GM19438 (cell line): ENCODE data around the gene RINL.

Source experiments
- ATAC-seq: cut with Tn5 transposase; IDR thresholded peaks from one replicate; pipeline ENCODE4 v1.9.1; 2021; ENCODE audit warnings: low read depth; ENCODE audit not compliant: unreplicated experiment

The RINL gene

DNA sequence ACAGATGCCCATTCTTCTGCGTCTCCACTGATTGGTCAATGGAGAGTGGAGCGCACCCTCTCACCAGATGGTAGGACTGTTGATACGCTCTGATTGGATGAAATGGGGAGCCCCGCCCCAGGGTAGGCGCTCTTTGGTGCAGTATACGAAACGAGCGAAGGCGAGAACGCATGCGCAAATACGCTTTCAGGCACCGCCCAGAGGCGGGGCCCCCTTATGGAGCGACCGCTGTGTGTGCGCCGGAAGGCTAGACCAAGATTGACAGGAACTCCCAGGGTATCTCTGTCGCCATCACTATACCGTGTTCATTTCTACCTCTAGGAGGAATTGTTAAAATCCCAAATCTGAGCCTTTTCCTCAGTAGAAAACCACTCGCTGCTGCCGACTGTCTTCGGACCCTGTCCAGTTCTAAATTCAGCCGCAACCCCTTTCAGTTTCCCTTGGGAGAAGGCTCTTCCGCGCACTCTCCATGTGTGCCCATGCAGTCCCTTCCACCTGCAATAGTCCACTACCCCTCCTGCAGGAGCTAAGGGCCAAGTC lies 27.6 kb downstream of the RINL start:
- ATAC-seq = peak; percentile 67

DNA sequence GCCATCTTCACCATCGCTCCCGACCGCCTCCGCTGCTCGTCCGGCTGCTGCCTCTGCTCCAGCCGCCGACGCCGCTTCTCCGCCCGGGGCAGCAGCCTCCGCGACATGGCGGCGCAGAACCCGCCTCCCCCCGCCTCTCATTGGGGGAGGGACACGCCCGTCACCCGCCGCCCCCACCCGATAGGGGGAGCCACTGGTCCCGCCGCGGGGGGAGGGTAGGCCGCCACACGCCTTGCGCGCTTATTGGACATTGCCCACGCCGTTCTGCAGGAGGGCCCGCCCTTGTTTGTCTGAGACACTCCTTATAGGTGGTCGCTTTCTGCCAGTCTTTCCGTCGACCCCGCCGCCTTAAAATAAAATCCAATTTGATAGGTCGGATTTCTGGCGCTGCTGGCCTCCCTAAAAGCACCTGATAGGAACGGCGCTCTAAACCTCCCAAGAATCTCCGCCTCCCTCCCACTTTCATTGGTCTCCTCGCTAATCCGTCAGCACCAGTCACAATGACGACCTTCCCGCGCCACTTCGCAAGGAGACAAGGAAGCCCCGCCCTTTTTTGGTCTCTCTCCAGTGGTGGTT lies 28.1 kb downstream of the RINL start, which contains the start of gene HNRNPL:
HNRNPL (minus strand) TSS at position 127 of the 576 bp plus-strand sequence; CDS start at position 107, 20 bp downstream.
- ATAC-seq = peak; percentile 53

DNA sequence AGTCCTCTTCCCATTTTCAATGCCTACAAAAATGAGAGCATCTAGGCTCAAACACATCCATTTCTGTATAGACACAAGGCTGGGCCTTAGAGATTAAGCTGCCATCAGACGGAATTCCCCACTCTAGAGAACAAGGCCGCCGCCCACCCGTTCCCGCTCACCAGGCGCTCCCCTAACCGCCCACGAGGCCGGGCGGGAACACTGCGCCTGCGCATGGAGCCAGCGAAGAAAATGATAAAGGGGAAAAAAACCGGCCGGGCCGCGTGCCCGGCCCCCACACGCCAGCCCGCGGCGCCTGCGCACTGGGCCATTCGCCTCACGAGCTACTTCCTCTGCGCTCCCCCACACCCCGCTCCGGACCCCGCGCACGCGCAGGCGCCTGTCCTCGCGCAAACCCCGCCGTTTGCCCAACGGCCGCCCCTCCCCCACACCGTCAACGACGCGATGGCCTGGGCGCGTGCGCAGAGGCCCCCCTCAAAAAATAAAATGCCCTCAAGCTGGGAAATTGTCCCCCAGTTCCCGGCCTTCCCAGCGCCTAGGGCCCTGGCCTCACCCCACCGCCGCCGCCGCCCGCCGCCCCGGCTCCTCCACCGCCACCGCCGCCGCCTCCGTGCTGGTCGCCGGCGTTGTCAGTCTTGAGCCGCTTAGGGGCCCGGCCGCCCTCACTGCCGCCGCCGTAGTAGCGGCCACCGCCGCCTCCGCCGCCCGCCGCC lies 28.8 kb downstream of the RINL start:
- peak; percentile 4 for ATAC-seq

DNA sequence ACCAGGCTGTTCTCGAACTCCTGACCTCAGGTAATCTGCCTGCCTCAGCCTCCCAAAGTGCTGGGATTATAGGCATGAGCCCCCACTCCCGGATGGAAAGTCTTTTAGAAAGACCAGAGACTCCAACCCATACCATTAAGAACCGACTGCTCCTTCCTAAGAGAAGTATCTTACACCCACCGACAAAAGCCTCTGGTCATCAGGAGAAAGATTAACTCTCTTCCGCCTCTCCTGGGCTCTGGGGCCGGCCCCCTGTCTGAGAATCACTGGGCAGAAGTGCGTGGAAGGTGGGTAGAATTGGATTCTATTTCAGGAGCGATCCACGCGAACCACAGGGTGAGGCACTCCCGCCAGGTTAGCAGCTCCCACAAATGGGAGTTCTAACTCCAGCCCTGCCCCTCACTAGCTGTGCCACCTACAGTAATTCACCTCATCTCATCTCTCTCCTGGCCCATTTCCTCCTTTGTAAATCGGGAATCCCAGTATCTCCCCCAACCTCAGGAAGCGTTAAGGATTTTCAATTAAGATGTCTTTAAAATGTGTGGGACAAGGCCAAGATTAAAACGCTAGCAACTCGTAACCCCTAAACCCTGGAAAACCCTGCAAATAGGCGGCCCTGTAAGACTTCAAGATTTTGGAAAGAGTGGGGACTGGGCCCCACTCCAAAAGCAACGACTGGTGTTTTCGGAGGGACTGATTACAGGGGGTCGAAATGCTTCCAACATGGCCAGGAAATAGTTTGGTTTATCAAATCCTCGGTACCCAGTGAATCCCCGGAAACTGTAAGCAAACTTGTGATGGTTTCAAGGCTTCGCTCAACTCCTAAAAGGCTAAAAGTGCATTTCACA lies 29.6 kb downstream of the RINL start:
- ATAC-seq = no peak

- ATAC-seq = no peak
These were observed 32.0 kb downstream of the RINL start for GRCh38 chr19:38846097-38846496.

- no peak for ATAC-seq
These were observed 32.6 kb downstream of the RINL start for GRCh38 chr19:38845374-38846024.

- ATAC-seq = no peak
These were observed 33.9 kb downstream of the RINL start for GRCh38 chr19:38844093-38844686.

GRCh38 chr19:38843175-38843758 lies 34.8 kb downstream of the RINL start:
- no peak for ATAC-seq

DNA sequence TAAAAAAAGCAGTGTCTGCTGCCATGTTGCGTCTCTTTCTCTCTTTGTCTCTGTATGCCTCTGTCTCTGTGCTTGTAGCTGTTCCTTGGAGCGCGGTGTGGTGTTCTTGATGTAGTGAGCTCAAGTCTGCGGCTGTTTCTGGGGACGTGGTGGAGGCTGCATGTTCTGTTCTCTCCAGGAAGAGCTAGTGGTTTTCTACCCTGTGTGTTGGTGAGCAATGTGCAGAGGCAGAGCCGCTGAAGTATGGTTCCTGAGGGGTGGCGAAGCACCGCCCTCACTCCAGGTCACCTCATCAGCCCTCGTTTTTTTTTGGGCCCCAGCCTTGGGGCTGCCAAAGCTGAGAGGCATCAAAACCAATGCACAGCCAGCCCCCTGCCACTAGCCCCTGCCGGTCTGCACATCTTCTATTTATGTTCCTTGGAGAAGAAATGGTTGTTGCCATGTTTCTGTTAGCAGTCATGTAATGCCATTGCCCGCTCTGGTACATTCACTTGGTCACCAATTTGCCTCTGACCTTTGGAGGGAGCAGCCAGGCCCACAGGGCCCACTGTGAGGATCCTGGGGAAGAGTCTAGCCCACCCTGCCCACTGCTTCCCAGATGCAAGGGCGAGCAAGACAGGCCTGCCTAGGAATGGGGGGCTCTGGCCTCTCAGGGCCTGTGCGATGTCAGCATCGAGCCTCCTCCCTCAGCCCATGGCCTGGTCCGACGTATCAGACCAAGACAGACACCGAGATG lies 35.5 kb downstream of the RINL start:
- ATAC-seq = no peak

DNA sequence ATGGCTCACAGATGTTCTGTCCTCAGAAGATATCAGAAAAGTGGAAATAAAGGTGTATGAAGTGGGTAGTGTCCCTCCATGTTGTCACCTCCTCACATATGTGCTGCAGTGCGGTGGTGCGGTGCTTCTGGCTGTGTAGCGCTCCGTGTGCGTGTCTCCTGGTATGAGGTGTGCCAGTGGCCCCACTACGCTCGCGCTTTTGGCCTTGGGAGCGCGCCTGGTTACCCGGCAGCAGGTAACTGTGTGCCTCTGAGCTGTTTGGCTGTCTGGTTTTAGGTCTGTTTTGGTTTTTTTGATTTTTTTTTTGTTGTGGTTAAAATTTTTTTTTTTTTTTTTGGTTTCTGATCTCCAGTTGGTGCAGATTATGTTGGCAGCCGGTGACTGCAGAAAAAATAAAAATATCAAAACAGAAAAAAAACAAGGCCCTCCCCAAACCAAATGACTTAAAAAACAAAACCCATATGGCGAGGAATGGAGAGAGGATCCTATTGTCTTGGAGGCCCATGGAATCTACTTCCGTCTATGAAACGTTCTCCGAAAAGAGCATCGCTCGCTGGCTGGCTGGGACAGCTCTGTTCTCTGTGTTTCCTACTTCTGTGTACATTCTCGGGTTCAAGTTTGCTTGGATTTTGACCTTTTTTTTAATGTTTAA lies 36.2 kb downstream of the RINL start:
- no peak for ATAC-seq

GRCh38 chr19:38841180-38841766 lies 36.8 kb downstream of the RINL start:
- ATAC-seq = no peak

DNA sequence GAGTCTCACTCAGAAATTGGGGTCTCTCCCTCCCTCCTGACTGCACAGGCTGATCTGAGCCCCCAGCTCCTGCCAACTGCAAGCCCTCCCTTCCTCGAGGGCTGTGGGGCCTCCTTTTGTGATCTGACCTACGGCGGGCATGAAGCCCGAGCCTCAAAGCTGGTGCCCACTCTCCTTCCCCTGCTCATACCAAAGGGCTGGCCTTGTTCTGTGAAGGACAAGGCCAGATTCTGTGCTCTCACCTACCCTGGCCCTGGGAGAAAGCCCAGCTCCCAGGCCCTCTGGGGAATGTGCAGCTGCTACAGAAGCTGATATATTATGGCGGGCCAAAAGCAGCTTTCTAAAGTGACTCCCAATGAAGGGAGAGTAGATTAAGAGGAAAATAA lies 37.5 kb downstream of the RINL start:
- no peak for ATAC-seq

GRCh38 chr19:38839816-38840582 lies 38.1 kb downstream of the RINL start:
- no peak for ATAC-seq

DNA sequence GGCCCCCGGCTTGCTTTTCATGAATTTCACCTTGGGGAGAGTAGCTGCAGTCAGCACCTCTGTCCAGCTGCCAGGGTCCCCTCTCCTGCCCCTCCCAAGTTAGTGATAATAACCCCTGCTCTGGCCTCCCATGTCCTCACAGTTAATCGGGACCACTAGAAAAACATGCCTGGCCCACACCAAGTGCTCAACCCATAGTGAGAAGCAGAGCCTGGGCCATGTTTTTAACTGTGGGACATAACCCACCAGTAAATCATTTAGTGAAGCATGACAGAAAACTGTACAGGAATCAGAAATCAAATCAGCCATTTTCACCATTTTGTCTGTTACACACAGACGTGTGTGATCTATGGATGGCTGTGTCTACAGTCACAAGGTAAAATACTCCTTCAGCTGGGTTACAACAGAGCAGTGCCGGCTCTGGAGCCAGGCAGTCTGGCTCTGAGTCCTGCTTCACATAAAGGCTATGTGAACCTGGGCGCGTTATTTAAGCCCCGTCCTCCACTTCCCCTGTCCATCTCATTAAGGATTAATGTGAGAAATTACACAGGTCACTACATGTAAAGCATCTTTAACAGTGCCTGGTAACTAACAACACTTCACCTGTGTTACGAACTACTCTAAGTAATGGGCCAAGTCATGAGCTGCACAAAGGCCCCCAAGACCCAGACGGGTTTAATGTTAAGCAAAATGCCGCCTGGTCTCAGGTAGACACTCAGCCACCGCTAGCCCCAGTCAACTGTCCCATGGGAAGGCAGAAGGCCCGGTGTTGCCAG lies 38.9 kb downstream of the RINL start:
- no peak for ATAC-seq

GRCh38 chr19:38838208-38838985 lies 39.7 kb downstream of the RINL start:
- ATAC-seq = no peak

DNA sequence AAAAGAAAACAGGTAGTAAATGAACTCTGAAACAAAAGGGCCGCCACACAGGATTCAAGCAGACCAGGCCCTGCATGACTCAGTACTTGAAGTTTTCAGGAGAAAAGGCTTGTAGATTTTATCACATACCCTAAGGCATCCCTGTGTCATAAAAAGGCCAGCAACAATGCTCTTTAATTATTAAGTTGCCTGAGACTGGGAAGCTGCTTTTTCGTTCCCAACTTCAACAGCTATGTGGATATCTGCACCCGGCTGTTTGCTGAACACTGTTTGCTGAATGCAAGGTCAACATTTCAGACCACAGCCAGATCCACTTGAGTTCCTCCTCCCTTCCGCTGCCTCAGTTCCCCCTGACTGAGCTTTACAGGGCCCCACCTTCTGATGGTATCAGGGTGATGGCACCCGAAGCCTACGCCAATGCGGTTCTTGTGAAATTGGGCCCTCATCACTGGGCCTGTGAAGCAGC lies 40.4 kb downstream of the RINL start:
- ATAC-seq = no peak
